Measurements from ENCODE around the gene TBC1D13. TPM values are rescaled to one million over a fixed set of nuclear protein-coding genes. Genes with fewer than 3 reads are reported as not detected.

TBC1D13 gene
- total and polyA plus RNA-seq, 9 of the 15 experiments (the other 6 are each of a cell fraction or from before 2014, with no cell fraction given) = 2.3 to 28.7 (median 11.4) TPM

GRCh38 chr9:128771745-128772519 lies 15.1 kb upstream of the TBC1D13 start, which contains the start of gene ZER1 (continued):
- TF ChIP-seq TCF15 (CRISPR knock-in tag; IDR thresholded peaks at IDR 0.05) = no peak
- TF ChIP-seq ZNF57 (CRISPR knock-in tag; IDR thresholded peaks at IDR 0.05) = no peak
- TF ChIP-seq CREM (IDR thresholded peaks at IDR 0.05; ENCODE audit: low read depth) = peak; percentile 95
- TF ChIP-seq PHTF2 (CRISPR knock-in tag; IDR thresholded peaks at IDR 0.05) = no peak
- 0 out of 2 replicates have a peak, but pooled peaks have one; percentile 25 for TF ChIP-seq CAMTA2 (CRISPR knock-in tag; conservative IDR thresholded peaks at IDR 0.05)
- no peak for TF ChIP-seq SETDB1 (IDR thresholded peaks at IDR 0.05; ENCODE audit: low read length)
- peak; percentile 72; the same call in 1 of the 2 replicates for TF ChIP-seq NR2C1 (IDR thresholded peaks at IDR 0.05)
- TF ChIP-seq NR2C1 (tag; IDR thresholded peaks at IDR 0.05) = peak; percentile 91
- TF ChIP-seq ZNF24 (IDR thresholded peaks at IDR 0.05) = peak; percentile 75; the same call in 1 of the 2 replicates
- no peak for TF ChIP-seq NELFE (IDR thresholded peaks at IDR 0.05; ENCODE audit: insufficient read depth, insufficient read length)
- no peak for TF ChIP-seq TEAD2 (tag; IDR thresholded peaks at IDR 0.05)
- no peak for TF ChIP-seq NR2C2 (CRISPR knock-in tag; IDR thresholded peaks at IDR 0.05)
- peak; percentile 92 for TF ChIP-seq NR2C2 (tag; IDR thresholded peaks at IDR 0.05)
- peak; percentile 92 to 95 for TF ChIP-seq FOXK2 (conservative IDR thresholded peaks at IDR 0.05 in 1 of 2, IDR thresholded peaks at IDR 0.05 in 1 of 2; ENCODE audit: low read depth in 2 of 2)
- TF ChIP-seq, protein P1, sequence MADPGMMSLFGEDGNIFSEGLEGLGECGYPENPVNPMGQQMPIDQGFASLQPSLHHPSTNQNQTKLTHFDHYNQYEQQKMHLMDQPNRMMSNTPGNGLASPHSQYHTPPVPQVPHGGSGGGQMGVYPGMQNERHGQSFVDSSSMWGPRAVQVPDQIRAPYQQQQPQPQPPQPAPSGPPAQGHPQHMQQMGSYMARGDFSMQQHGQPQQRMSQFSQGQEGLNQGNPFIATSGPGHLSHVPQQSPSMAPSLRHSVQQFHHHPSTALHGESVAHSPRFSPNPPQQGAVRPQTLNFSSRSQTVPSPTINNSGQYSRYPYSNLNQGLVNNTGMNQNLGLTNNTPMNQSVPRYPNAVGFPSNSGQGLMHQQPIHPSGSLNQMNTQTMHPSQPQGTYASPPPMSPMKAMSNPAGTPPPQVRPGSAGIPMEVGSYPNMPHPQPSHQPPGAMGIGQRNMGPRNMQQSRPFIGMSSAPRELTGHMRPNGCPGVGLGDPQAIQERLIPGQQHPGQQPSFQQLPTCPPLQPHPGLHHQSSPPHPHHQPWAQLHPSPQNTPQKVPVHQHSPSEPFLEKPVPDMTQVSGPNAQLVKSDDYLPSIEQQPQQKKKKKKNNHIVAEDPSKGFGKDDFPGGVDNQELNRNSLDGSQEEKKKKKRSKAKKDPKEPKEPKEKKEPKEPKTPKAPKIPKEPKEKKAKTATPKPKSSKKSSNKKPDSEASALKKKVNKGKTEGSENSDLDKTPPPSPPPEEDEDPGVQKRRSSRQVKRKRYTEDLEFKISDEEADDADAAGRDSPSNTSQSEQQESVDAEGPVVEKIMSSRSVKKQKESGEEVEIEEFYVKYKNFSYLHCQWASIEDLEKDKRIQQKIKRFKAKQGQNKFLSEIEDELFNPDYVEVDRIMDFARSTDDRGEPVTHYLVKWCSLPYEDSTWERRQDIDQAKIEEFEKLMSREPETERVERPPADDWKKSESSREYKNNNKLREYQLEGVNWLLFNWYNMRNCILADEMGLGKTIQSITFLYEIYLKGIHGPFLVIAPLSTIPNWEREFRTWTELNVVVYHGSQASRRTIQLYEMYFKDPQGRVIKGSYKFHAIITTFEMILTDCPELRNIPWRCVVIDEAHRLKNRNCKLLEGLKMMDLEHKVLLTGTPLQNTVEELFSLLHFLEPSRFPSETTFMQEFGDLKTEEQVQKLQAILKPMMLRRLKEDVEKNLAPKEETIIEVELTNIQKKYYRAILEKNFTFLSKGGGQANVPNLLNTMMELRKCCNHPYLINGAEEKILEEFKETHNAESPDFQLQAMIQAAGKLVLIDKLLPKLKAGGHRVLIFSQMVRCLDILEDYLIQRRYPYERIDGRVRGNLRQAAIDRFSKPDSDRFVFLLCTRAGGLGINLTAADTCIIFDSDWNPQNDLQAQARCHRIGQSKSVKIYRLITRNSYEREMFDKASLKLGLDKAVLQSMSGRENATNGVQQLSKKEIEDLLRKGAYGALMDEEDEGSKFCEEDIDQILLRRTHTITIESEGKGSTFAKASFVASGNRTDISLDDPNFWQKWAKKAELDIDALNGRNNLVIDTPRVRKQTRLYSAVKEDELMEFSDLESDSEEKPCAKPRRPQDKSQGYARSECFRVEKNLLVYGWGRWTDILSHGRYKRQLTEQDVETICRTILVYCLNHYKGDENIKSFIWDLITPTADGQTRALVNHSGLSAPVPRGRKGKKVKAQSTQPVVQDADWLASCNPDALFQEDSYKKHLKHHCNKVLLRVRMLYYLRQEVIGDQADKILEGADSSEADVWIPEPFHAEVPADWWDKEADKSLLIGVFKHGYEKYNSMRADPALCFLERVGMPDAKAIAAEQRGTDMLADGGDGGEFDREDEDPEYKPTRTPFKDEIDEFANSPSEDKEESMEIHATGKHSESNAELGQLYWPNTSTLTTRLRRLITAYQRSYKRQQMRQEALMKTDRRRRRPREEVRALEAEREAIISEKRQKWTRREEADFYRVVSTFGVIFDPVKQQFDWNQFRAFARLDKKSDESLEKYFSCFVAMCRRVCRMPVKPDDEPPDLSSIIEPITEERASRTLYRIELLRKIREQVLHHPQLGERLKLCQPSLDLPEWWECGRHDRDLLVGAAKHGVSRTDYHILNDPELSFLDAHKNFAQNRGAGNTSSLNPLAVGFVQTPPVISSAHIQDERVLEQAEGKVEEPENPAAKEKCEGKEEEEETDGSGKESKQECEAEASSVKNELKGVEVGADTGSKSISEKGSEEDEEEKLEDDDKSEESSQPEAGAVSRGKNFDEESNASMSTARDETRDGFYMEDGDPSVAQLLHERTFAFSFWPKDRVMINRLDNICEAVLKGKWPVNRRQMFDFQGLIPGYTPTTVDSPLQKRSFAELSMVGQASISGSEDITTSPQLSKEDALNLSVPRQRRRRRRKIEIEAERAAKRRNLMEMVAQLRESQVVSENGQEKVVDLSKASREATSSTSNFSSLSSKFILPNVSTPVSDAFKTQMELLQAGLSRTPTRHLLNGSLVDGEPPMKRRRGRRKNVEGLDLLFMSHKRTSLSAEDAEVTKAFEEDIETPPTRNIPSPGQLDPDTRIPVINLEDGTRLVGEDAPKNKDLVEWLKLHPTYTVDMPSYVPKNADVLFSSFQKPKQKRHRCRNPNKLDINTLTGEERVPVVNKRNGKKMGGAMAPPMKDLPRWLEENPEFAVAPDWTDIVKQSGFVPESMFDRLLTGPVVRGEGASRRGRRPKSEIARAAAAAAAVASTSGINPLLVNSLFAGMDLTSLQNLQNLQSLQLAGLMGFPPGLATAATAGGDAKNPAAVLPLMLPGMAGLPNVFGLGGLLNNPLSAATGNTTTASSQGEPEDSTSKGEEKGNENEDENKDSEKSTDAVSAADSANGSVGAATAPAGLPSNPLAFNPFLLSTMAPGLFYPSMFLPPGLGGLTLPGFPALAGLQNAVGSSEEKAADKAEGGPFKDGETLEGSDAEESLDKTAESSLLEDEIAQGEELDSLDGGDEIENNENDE (IDR thresholded peaks at IDR 0.05; ENCODE audit: low read depth, low read length) = no peak
- TF ChIP-seq CHD2 (IDR thresholded peaks at IDR 0.05; ENCODE audit: low read depth, low read length) = peak; percentile 10; the same call in 1 of the 2 replicates
- peak; percentile 85 for TF ChIP-seq TAF9B (IDR thresholded peaks at IDR 0.05; ENCODE audit: partially characterized antibody)
- TF ChIP-seq ATF7 (IDR thresholded peaks at IDR 0.05) = peak; percentile 89
- no peak for TF ChIP-seq ZNF780A (CRISPR knock-in tag; IDR thresholded peaks at IDR 0.05)
